ENCODE results near the gene RNF212B.

DNA sequence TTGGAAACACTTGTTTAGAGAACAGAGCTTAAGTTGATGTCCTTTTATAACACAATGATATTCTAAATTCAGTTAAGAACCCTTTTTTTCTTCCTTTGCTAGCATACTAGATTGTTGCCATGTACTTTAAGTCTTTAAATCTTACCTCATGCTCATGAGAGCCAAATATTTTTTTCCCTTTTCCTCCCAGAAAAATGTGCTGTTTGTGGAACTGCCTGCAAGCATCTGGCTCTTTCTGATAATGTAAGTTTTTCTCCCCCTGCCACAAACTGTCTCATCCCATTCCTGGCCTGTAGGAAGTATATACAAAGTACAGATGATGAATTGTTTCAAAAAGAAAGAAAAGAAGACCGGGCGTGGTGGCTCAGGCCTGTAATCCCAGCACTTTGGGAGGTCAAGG lies 5.3 kb downstream of the RNF212B start:
- TF ChIP-seq BHLHE40 (IDR thresholded peaks at IDR 0.05; ENCODE audit: low read depth, low read length) = no peak
- no peak for TF ChIP-seq RFX5 (IDR thresholded peaks at IDR 0.05)
- TF ChIP-seq POLR2A (IDR thresholded peaks at IDR 0.05; ENCODE audit: low read length) = no peak
- no peak for TF ChIP-seq MYC (IDR thresholded peaks at IDR 0.05; ENCODE audit: borderline replicate concordance, low read length)
- TF ChIP-seq ZC3H11A (IDR thresholded peaks at IDR 0.05) = no peak
- no peak for TF ChIP-seq JUN (IDR thresholded peaks at IDR 0.05)
- no peak for TF ChIP-seq EP300 (IDR thresholded peaks at IDR 0.05)
- TF ChIP-seq CEBPB (IDR thresholded peaks at IDR 0.05) = no peak
- TF ChIP-seq, protein P1, sequence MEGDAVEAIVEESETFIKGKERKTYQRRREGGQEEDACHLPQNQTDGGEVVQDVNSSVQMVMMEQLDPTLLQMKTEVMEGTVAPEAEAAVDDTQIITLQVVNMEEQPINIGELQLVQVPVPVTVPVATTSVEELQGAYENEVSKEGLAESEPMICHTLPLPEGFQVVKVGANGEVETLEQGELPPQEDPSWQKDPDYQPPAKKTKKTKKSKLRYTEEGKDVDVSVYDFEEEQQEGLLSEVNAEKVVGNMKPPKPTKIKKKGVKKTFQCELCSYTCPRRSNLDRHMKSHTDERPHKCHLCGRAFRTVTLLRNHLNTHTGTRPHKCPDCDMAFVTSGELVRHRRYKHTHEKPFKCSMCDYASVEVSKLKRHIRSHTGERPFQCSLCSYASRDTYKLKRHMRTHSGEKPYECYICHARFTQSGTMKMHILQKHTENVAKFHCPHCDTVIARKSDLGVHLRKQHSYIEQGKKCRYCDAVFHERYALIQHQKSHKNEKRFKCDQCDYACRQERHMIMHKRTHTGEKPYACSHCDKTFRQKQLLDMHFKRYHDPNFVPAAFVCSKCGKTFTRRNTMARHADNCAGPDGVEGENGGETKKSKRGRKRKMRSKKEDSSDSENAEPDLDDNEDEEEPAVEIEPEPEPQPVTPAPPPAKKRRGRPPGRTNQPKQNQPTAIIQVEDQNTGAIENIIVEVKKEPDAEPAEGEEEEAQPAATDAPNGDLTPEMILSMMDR (IDR thresholded peaks at IDR 0.05) = no peak
- TF ChIP-seq, protein P2, sequence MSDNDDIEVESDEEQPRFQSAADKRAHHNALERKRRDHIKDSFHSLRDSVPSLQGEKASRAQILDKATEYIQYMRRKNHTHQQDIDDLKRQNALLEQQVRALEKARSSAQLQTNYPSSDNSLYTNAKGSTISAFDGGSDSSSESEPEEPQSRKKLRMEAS (IDR thresholded peaks at IDR 0.05) = no peak
- TF ChIP-seq, protein P3, sequence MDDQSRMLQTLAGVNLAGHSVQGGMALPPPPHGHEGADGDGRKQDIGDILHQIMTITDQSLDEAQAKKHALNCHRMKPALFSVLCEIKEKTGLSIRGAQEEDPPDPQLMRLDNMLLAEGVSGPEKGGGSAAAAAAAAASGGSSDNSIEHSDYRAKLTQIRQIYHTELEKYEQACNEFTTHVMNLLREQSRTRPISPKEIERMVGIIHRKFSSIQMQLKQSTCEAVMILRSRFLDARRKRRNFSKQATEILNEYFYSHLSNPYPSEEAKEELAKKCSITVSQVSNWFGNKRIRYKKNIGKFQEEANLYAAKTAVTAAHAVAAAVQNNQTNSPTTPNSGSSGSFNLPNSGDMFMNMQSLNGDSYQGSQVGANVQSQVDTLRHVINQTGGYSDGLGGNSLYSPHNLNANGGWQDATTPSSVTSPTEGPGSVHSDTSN (IDR thresholded peaks at IDR 0.05) = no peak
- TF ChIP-seq, protein P4, sequence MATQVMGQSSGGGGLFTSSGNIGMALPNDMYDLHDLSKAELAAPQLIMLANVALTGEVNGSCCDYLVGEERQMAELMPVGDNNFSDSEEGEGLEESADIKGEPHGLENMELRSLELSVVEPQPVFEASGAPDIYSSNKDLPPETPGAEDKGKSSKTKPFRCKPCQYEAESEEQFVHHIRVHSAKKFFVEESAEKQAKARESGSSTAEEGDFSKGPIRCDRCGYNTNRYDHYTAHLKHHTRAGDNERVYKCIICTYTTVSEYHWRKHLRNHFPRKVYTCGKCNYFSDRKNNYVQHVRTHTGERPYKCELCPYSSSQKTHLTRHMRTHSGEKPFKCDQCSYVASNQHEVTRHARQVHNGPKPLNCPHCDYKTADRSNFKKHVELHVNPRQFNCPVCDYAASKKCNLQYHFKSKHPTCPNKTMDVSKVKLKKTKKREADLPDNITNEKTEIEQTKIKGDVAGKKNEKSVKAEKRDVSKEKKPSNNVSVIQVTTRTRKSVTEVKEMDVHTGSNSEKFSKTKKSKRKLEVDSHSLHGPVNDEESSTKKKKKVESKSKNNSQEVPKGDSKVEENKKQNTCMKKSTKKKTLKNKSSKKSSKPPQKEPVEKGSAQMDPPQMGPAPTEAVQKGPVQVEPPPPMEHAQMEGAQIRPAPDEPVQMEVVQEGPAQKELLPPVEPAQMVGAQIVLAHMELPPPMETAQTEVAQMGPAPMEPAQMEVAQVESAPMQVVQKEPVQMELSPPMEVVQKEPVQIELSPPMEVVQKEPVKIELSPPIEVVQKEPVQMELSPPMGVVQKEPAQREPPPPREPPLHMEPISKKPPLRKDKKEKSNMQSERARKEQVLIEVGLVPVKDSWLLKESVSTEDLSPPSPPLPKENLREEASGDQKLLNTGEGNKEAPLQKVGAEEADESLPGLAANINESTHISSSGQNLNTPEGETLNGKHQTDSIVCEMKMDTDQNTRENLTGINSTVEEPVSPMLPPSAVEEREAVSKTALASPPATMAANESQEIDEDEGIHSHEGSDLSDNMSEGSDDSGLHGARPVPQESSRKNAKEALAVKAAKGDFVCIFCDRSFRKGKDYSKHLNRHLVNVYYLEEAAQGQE (IDR thresholded peaks at IDR 0.05) = no peak
